ENCODE measurements around the gene RAPGEF1. TPM values are rescaled to one million over a fixed set of nuclear protein-coding genes. Genes with fewer than 3 reads are reported as not detected.

Gene RAPGEF1
- total and polyA plus RNA-seq, 9 of the 15 experiments (the other 6 are each of a cell fraction or from before 2014, with no cell fraction given): 0.06 to 44.1 (median 19.9) TPM

DNA sequence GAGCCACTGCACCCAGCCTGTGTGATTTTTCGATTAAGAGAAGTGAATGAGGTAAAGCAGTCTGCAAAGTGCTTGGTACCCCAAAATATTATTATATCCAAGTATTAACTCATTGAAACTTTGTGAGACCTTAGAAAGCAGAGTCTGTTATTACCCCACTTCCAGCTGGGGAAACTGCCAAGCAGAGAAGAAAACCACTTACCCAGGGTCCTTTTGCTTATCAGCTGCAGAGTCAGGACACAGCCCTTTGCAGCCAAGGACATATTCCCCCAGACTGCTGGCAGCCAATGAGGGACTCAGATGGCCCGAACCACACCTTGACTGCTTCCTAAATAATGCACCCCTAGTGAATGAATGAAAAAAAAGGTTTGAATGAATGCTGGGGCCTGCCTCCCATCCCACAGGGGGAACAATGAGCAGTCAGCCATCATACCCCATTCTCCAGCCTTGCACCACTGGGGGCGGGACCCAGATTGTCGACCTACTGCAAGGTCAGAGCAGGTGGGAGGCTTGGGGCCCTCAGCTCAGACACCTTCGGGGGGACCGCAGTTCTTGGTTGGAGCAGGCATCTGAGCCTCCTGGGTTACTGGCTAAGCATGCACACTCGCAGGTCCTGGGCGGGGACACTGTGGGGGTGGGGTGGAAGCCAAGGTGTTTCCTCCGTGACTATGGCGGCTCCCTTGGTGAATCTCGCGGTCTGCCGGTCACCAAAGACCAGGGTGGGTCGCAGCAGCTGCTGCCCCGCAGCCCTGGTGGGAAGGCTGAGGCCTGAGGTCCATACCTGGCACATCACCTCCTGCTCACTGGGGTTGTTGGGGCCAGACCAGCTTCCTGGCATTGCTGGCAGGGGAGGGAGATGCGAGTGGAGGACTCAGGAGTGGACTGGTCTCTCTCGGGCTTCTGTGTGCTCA lies 164.9 kb downstream of the RAPGEF1 start:
- Histone ChIP-seq H3K4me1 (replicated peaks in 1 of 2; ENCODE audit: control insufficient read depth in 2 of 2, insufficient read depth in 2 of 2, low read length in 2 of 2) (peaks cover 0 to 14% of the 10 kb centered on the region in 2 experiments; a peak in 1 of 5 replicates), H3K79me2 (ENCODE audit: control insufficient read depth, insufficient read depth, low read length) (no peaks in the 10 kb centered on the region), H4K20me1 (replicated peaks; ENCODE audit: control insufficient read depth, insufficient read depth, low read length) (no peaks in the 10 kb centered on the region), H3K4me3 (no peak overlapping the region), H3K27me3 (ENCODE audit: control insufficient read depth in 2 of 2, insufficient read depth in 2 of 2, low read length in 2 of 2) (no peaks in the 10 kb centered on the region), H3K4me2 (ENCODE audit: insufficient read depth, low read length) (no peak overlapping the region), H3K9me1 (ENCODE audit: control insufficient read depth, insufficient read depth, low read length) (no peaks in the 10 kb centered on the region), H3K27ac (ENCODE audit: extremely low read depth, low read depth, low read length) (no peak overlapping the region), H3K9me3 (replicated peaks; ENCODE audit: control insufficient read depth, insufficient read depth, low read depth, low read length) (no peaks in the 10 kb centered on the region), H3K36me3 (ENCODE audit: control insufficient read depth, insufficient read depth, low read length) (peaks cover 20% of the 10 kb centered on the region; the same call in 2 of the 3 replicates), H3K9ac (ENCODE audit: insufficient read depth in 1 of 2, low read depth in 2 of 2, low read length in 2 of 2) (peak overlapping the region in 1 of 2 experiments; percentile 69; a peak in 2 of 4 replicates), H2AFZ (ENCODE audit: low read depth, low read length) (no peak overlapping the region)
- ATAC-seq (no peak), FAIRE-seq (no peak), DNase-seq (ENCODE audit: extremely low read depth in 1 of 4, low spot score in 3 of 4) (no peak)
- intact Hi-C loops (cut with micrococcal nuclease) (no loop called here), in situ Hi-C loops (cut with MboI) (no loop called here)
- CTCF ChIA-PET (ENCODE audit: low intra/inter-chr PET ratio): no interaction called here
- POLR2A ChIA-PET: no interaction called here
- WGBS (ENCODE audit: insufficient coverage, low coverage, missing lambda C conversion rate): 81% methylated on average over 10 of the region's 17 CpGs
- BruUV-seq (replicated peaks): no TSS peak
- no peak for TF ChIP-seq OTX1 (CRISPR knock-in tag; IDR thresholded peaks at IDR 0.05)
- TF ChIP-seq, protein P1, sequence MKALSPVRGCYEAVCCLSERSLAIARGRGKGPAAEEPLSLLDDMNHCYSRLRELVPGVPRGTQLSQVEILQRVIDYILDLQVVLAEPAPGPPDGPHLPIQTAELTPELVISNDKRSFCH (CRISPR knock-in tag; IDR thresholded peaks at IDR 0.05): no peak
- TF ChIP-seq, protein P1 (tag; IDR thresholded peaks at IDR 0.05): no peak
- TF ChIP-seq POLR2G (IDR thresholded peaks at IDR 0.05; ENCODE audit: low read depth, low read length): peak; percentile 46
